PFSK-1 (cell line): ENCODE results near the gene LAMB4.
A peak's percentile ranks its signal among the peaks of the same experiment; 100 is the strongest.

Source experiments
- FOXP2 ChIP-seq: optimal IDR thresholded peaks from 2 replicates; pipeline ENCODE3; 2011; ENCODE audit warnings: borderline replicate concordance, control low read depth, inconsistent platforms; ENCODE audit not compliant: insufficient read depth; ENCODE audit errors: extremely low read length, extremely low read depth
- POLR2AphosphoS5 ChIP-seq: IDR thresholded peaks from 2 replicates; pipeline ENCODE4 v1.6.1; 2012; ENCODE audit warnings: low read depth, mild to moderate bottlenecking, control low read depth, low read length, moderate library complexity
- SIN3A ChIP-seq: IDR thresholded peaks from 2 replicates; pipeline ENCODE4 v1.6.1; 2012; ENCODE audit warnings: mild to moderate bottlenecking, low read length, moderate library complexity, borderline replicate concordance; ENCODE audit not compliant: insufficient read depth
- TAF1 ChIP-seq: IDR thresholded peaks from 2 replicates; pipeline ENCODE4 v1.6.1; 2012; ENCODE audit warnings: low read length, control low read depth, borderline replicate concordance; ENCODE audit not compliant: insufficient read depth
- TF ChIP-seq, protein P1 (sequence below), 2 experiments: IDR thresholded peaks; 2 replicates each; pipeline versions ENCODE4 v1.6.1 to v1.8.0; 2011 to 2012; ENCODE audit warnings: low read depth in 2 of 2, low read length in 2 of 2, control low read depth in 1 of 2, inconsistent platforms in 1 of 2, mild to moderate bottlenecking in 1 of 2, moderate library complexity in 1 of 2; ENCODE audit not compliant: insufficient read depth in 1 of 2

LAMB4 gene

DNA sequence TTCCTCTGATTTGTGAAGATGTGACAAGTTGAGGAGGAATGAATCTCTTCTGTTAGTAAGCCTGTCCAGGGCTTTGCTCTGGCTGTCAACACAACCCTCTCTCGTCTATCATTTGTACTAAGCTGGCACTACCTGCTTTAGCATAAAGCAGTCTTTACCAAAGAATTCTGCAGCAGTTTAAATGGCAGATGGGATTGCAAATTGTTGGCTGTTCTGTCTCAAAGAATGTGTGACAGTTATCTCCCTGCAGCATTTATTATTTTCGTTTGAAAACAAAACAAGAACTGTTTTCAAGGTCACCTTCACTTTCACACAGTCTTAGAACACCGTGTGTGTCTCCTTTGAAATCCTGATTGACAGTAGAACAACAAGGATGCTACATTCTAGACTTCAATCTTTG lies 122.4 kb downstream of the LAMB4 start:
- TF ChIP-seq FOXP2 (no peak), SIN3A (no peak), POLR2AphosphoS5 (no peak), TAF1 (no peak)
- TF ChIP-seq, protein P1, sequence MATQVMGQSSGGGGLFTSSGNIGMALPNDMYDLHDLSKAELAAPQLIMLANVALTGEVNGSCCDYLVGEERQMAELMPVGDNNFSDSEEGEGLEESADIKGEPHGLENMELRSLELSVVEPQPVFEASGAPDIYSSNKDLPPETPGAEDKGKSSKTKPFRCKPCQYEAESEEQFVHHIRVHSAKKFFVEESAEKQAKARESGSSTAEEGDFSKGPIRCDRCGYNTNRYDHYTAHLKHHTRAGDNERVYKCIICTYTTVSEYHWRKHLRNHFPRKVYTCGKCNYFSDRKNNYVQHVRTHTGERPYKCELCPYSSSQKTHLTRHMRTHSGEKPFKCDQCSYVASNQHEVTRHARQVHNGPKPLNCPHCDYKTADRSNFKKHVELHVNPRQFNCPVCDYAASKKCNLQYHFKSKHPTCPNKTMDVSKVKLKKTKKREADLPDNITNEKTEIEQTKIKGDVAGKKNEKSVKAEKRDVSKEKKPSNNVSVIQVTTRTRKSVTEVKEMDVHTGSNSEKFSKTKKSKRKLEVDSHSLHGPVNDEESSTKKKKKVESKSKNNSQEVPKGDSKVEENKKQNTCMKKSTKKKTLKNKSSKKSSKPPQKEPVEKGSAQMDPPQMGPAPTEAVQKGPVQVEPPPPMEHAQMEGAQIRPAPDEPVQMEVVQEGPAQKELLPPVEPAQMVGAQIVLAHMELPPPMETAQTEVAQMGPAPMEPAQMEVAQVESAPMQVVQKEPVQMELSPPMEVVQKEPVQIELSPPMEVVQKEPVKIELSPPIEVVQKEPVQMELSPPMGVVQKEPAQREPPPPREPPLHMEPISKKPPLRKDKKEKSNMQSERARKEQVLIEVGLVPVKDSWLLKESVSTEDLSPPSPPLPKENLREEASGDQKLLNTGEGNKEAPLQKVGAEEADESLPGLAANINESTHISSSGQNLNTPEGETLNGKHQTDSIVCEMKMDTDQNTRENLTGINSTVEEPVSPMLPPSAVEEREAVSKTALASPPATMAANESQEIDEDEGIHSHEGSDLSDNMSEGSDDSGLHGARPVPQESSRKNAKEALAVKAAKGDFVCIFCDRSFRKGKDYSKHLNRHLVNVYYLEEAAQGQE (IDR thresholded peaks at IDR 0.05; ENCODE audit: insufficient read depth in 1 of 2, low read depth in 2 of 2, low read length in 2 of 2) = no peak

DNA sequence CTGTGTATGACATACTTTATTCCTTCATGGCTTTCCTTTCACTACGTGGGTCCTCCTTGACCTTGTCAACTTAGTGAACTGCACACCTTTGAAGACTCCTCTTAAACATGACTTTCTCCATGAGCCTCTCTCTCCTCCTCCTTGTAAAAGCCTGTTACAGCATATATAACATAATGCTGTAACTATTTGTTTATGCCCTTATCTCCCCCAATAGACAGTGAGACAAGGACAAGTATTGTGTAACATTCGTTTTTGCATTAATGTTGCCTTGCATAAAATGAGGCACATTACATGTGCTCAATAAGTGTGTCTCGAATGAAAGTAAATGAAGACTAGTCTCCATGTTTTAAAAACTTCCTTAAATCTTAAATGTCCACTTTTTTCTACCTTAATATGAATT lies 122.9 kb downstream of the LAMB4 start:
- no peak for TF ChIP-seq FOXP2
- no peak for TF ChIP-seq POLR2AphosphoS5
- no peak for TF ChIP-seq SIN3A
- no peak for TF ChIP-seq TAF1
- TF ChIP-seq, protein P1 (IDR thresholded peaks at IDR 0.05; ENCODE audit: insufficient read depth in 1 of 2, low read depth in 2 of 2, low read length in 2 of 2) = no peak

DNA sequence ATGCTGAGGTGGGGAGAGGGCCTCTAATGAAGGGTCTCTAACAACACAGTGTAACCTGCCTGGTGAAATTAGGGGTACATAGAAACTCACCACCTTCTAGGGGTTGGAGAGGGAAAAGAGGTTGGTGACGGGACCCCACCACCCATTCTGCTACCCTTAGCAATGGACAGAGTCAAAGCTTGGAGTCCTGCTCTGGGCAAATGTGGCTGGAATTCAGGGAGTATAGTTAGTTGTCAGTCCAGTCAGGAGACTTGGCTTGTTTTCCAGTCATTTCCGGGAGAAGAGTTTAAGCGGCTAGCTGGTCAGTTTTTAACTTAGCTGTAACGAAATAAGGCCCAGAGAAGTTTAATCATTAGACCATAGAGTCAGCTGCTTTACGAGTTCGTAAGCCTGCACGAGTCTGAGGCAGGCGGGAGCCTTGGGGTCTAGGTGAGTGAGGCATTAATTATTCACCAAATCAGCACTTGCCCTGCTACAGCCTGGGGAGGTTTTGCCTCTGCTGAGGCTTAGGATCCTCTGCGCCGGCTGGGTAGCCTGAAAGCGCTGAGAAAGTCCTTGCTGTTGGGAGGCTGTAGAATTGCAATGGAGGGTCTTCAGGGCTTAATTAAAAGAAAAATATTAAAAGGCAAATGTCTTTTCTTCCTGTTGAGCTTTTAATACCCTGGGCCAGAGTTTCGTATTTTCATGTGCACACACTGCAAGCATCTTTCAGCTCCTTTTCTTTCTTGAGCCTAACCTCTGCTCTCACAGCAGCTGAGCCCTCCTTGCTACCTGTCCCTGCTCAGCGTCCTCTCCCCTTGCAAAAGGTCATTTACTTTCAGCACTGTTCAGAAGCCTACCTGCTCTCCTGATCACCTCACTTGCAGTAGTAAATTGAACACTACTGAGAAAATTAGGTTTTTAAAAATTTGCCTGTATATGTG lies 125.7 kb downstream of the LAMB4 start:
- TF ChIP-seq FOXP2 (no peak), TAF1 (no peak), POLR2AphosphoS5 (no peak), SIN3A (no peak)
- TF ChIP-seq, protein P1 (IDR thresholded peaks at IDR 0.05; ENCODE audit: insufficient read depth in 1 of 2, low read depth in 2 of 2, low read length in 2 of 2) = peak in 1 of 2 experiments; percentile 64; a peak in 1 of 4 replicates

DNA sequence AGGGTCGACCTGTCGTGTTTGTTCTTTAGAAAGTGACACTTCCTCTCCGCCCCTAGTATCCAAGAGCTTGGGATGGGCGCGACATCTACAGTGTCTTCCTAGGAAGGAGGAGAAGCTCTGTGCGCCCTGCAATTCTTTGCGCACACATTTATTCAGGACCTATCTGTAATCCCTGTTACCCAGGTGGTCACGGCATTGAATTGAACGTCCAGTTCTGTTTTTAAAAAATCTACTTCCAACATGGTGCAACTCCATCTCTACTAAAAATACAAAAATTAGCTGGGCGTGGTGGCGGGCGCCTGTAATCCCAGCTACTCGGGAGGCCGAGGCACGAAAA lies 126.6 kb downstream of the LAMB4 start:
- TF ChIP-seq POLR2AphosphoS5 (no peak), SIN3A (no peak), FOXP2 (no peak), TAF1 (no peak)
- TF ChIP-seq, protein P1 (IDR thresholded peaks at IDR 0.05; ENCODE audit: insufficient read depth in 1 of 2, low read depth in 2 of 2, low read length in 2 of 2) = no peak
